Measurements from ENCODE around the gene VCP.

Gene VCP

DNA sequence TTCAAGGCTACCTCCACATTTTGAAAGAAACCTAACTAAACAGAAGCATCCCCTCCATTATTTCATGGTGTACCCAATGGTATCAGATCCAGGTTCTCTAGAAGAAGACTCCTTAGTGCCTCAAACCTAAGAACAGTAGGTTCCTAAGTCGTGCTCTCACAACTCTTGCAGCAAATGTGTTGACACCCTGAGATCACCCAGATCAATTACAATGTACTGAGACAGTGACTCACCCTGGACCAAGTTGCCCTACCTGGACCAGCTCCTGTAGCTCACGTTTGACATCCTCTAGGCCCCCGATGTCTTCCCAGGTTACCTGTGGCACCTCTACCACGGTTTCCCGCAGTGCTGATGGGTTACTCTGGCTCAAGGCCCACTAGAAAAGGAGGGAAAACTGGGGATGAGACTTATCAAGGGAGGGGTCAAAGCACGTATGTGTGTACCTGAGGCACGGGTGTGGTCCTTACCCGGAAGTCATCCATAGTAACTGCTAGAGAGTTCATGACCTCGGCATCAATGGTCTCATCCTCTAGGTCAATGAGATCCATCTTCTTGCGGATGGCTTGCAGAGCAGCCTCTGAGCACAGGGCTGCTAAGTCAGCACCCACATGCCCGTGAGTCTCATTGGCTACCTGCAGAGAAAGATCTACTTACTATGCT is 11.7 kb downstream of the VCP start:
- no peak overlapping the region for H3K9ac ChIP-seq (ENCODE audit: low read depth in 1 of 2, low read length in 2 of 2)
- no peak overlapping the region for H3K27ac ChIP-seq (ENCODE audit: low read depth, low read length)
- no peaks in the 10 kb centered on the region for H3K27me3 ChIP-seq (ENCODE audit: control insufficient read depth in 1 of 2, insufficient read depth in 2 of 2, low read length in 2 of 2)
- no peaks in the 10 kb centered on the region for H3K9me3 ChIP-seq (ENCODE audit: control insufficient read depth in 1 of 2, low read length in 2 of 2)
- no peak overlapping the region for H3K4me3 ChIP-seq (ENCODE audit: low read depth in 1 of 2, low read length in 2 of 2)
- H3K36me3 ChIP-seq (ENCODE audit: control insufficient read depth in 1 of 2, insufficient read depth in 2 of 2, low read length in 2 of 2) = peaks cover 92 to 99% of the 10 kb centered on the region in 2 donors
- no peaks in the 10 kb centered on the region for H3K4me1 ChIP-seq (ENCODE audit: control insufficient read depth in 1 of 2, insufficient read depth in 2 of 2, low read length in 2 of 2)

- H3K27me3 ChIP-seq (ENCODE audit: control insufficient read depth in 1 of 2, insufficient read depth in 2 of 2, low read length in 2 of 2) = no peaks in the 10 kb centered on the region
- H3K9ac ChIP-seq (ENCODE audit: low read depth in 1 of 2, low read length in 2 of 2) = no peak overlapping the region
Observed at GRCh38 chr9:35059438-35059837, 13.0 kb downstream of the VCP start.

DNA sequence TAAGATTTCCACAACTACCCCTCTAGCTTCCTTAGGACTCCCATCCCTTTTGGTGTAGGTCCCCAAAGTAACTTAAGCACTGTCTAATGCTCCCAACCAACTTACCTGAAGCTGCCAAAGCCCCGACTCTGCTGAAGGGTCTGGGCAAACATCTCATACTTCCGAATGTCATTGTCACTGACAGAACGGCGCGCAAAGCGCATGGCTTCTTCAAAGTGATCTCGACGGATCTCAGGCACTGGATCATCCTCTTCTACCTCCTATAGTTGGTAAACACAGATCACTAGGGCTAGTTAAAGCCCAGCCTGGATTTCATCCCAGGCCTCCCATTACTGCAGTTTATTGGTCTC is 15.2 kb downstream of the VCP start:
- no peak overlapping the region for H3K9ac ChIP-seq (ENCODE audit: low read depth in 1 of 2, low read length in 2 of 2)
- no peaks in the 10 kb centered on the region for H3K9me3 ChIP-seq (ENCODE audit: control insufficient read depth in 1 of 2, low read length in 2 of 2)
- H3K27ac ChIP-seq (ENCODE audit: low read depth, low read length) = no peak overlapping the region
- no peaks in the 10 kb centered on the region for H3K4me1 ChIP-seq (ENCODE audit: control insufficient read depth in 1 of 2, insufficient read depth in 2 of 2, low read length in 2 of 2)
- no peak overlapping the region for H3K4me3 ChIP-seq (ENCODE audit: low read depth in 1 of 2, low read length in 2 of 2)
- no peaks in the 10 kb centered on the region for H3K27me3 ChIP-seq (ENCODE audit: control insufficient read depth in 1 of 2, insufficient read depth in 2 of 2, low read length in 2 of 2)
- H3K36me3 ChIP-seq (ENCODE audit: control insufficient read depth in 1 of 2, insufficient read depth in 2 of 2, low read length in 2 of 2) = peaks cover 63 to 83% of the 10 kb centered on the region in 2 donors

More at GRCh38 chr9:35059438-35059837, 13.0 kb downstream of the VCP start:
- Histone ChIP-seq H3K27ac (ENCODE audit: low read depth, low read length) (no peak overlapping the region), H3K36me3 (ENCODE audit: control insufficient read depth in 1 of 2, insufficient read depth in 2 of 2, low read length in 2 of 2) (peaks cover 81 to 100% of the 10 kb centered on the region in 2 donors), H3K4me1 (ENCODE audit: control insufficient read depth in 1 of 2, insufficient read depth in 2 of 2, low read length in 2 of 2) (no peaks in the 10 kb centered on the region), H3K4me3 (ENCODE audit: low read depth in 1 of 2, low read length in 2 of 2) (no peak overlapping the region), H3K9me3 (ENCODE audit: control insufficient read depth in 1 of 2, low read length in 2 of 2) (no peaks in the 10 kb centered on the region)

DNA sequence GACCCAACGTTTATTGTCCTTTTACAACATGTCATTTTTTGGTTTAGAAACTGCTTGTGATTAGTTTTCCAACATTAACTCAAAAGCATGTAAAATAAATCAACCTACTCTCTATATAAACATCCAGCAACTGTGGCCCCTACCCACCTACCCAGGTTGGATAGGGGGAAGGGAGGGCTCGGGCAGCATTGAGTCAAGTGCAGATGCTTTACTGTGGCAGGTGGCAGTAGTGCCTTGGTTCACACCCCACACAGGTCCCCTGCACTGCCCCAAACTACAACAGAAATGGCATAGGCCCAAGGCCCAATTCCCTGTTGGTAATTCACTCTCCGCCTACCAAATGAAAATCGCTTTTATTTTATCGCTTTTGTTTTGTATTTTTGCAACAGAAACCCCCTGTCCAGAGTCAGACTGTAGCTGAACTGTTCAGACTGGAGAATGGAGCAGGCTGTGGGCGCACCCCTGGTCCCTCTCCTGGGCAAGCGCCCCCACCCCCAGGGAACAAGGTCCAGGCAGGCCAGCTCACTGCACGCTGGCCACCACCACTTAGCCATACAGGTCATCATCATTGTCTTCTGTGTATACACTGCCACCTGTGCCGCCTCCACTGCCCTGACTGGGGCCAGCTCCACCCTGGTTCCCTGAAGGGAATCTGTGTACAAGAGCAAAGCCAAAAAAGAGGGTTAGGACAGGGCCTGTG is 15.7 kb downstream of the VCP start:
- no peaks in the 10 kb centered on the region for H3K9me3 ChIP-seq (ENCODE audit: control insufficient read depth in 1 of 2, low read length in 2 of 2)
- no peak overlapping the region for H3K27ac ChIP-seq (ENCODE audit: low read depth, low read length)
- no peaks in the 10 kb centered on the region for H3K27me3 ChIP-seq (ENCODE audit: control insufficient read depth in 1 of 2, insufficient read depth in 2 of 2, low read length in 2 of 2)
- H3K9ac ChIP-seq (ENCODE audit: low read depth in 1 of 2, low read length in 2 of 2) = no peak overlapping the region
- H3K4me1 ChIP-seq (ENCODE audit: control insufficient read depth in 1 of 2, insufficient read depth in 2 of 2, low read length in 2 of 2) = no peaks in the 10 kb centered on the region
- H3K4me3 ChIP-seq (ENCODE audit: low read depth in 1 of 2, low read length in 2 of 2) = no peak overlapping the region
- peaks cover 61 to 81% of the 10 kb centered on the region in 2 donors for H3K36me3 ChIP-seq (ENCODE audit: control insufficient read depth in 1 of 2, insufficient read depth in 2 of 2, low read length in 2 of 2)

GRCh38 chr9:35054871-35055644 is 17.4 kb downstream of the VCP start:
- Histone ChIP-seq H3K27me3 (ENCODE audit: control insufficient read depth in 1 of 2, insufficient read depth in 2 of 2, low read length in 2 of 2) (no peaks in the 10 kb centered on the region), H3K4me1 (ENCODE audit: control insufficient read depth in 1 of 2, insufficient read depth in 2 of 2, low read length in 2 of 2) (no peaks in the 10 kb centered on the region), H3K27ac (ENCODE audit: low read depth, low read length) (no peak overlapping the region), H3K9me3 (ENCODE audit: control insufficient read depth in 1 of 2, low read length in 2 of 2) (no peaks in the 10 kb centered on the region), H3K36me3 (ENCODE audit: control insufficient read depth in 1 of 2, insufficient read depth in 2 of 2, low read length in 2 of 2) (peaks cover 45 to 71% of the 10 kb centered on the region in 2 donors), H3K4me3 (ENCODE audit: low read depth in 1 of 2, low read length in 2 of 2) (no peak overlapping the region), H3K9ac (ENCODE audit: low read depth in 1 of 2, low read length in 2 of 2) (no peak overlapping the region)

DNA sequence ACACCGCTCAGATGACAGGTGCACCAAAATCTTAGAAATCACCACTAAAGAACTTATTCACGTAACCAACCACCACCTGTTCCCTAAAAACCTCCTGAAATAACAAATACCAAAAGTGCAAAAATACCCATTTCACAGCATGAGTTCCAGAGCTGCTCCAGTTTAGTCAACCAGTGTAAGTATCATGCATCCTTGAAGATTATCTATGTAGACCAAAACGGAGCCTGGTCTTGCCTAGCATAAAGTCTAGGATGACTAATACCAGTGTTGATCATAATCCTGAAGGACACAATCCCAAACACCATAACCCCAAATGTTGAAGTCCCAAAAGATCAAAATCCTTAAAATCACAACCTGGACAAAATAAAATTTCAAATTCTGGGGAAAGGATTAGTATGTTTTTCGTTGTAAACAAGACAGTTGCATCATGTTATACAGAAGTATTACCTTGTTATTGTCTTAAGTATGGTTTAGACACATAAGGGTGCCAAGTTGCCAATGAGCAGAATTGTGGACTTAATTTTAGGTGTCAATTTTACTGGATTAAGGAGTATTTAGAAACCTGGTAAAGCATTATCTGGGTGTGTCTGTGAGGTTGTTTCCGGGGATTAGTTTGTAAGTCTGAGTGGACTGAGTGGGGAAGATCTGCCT is 18.1 kb downstream of the VCP start:
- Histone ChIP-seq H3K9ac (ENCODE audit: low read depth in 1 of 2, low read length in 2 of 2) (no peak overlapping the region), H3K4me3 (ENCODE audit: low read depth in 1 of 2, low read length in 2 of 2) (no peak overlapping the region), H3K27ac (ENCODE audit: low read depth, low read length) (no peak overlapping the region), H3K27me3 (ENCODE audit: control insufficient read depth in 1 of 2, insufficient read depth in 2 of 2, low read length in 2 of 2) (no peaks in the 10 kb centered on the region), H3K9me3 (ENCODE audit: control insufficient read depth in 1 of 2, low read length in 2 of 2) (no peaks in the 10 kb centered on the region), H3K36me3 (ENCODE audit: control insufficient read depth in 1 of 2, insufficient read depth in 2 of 2, low read length in 2 of 2) (peaks cover 38 to 70% of the 10 kb centered on the region in 2 donors), H3K4me1 (ENCODE audit: control insufficient read depth in 1 of 2, insufficient read depth in 2 of 2, low read length in 2 of 2) (no peaks in the 10 kb centered on the region)

DNA sequence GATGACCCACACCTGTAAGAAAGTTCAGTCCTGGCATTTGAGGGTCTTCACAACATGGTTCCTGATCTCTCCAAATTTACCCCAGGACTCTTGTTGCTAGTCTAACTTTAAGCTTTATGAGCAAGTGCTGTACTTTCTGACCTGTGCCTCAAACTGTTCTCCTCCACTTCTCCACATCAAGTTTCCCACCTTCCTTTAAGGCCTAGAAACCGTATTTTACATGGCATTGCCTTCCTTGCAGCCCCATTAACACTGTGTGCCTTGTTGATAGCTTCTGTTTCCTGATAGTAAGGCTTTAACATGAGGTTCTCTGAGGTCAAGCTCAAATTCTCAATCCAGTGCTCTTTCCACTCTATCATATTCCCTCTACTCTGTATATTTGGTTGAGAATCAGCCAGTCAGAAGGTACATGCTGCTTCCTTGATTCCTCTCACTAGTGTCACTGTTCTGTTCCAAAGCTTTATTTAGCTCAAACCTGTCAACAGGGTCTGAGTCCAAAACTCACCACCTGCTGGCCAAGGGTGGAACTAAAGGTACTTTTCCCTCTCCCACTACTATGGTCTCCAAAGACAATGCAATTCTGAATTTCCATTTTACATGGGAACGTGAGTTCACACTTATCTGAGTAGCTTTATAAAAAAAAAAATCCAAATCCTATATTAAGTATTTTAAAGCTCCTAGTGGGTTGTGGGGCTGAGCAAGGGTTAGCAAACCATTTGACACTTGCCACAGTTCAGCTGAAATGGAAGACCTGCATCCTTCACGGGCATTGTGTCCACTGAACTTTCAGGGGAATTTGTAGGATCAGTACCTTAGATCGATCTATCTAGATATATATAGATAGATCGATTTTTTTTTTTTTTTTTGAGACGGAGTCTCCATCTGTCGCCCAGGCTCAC is 21.1 kb downstream of the VCP start:
- Histone ChIP-seq H3K27me3 (ENCODE audit: control insufficient read depth in 1 of 2, insufficient read depth in 2 of 2, low read length in 2 of 2) (no peaks in the 10 kb centered on the region), H3K36me3 (ENCODE audit: control insufficient read depth in 1 of 2, insufficient read depth in 2 of 2, low read length in 2 of 2) (peaks cover 11 to 54% of the 10 kb centered on the region in 2 donors), H3K9me3 (ENCODE audit: control insufficient read depth in 1 of 2, low read length in 2 of 2) (no peaks in the 10 kb centered on the region), H3K4me3 (ENCODE audit: low read depth in 1 of 2, low read length in 2 of 2) (no peak overlapping the region), H3K27ac (ENCODE audit: low read depth, low read length) (no peak overlapping the region), H3K4me1 (ENCODE audit: control insufficient read depth in 1 of 2, insufficient read depth in 2 of 2, low read length in 2 of 2) (no peaks in the 10 kb centered on the region), H3K9ac (ENCODE audit: low read depth in 1 of 2, low read length in 2 of 2) (no peak overlapping the region)

DNA sequence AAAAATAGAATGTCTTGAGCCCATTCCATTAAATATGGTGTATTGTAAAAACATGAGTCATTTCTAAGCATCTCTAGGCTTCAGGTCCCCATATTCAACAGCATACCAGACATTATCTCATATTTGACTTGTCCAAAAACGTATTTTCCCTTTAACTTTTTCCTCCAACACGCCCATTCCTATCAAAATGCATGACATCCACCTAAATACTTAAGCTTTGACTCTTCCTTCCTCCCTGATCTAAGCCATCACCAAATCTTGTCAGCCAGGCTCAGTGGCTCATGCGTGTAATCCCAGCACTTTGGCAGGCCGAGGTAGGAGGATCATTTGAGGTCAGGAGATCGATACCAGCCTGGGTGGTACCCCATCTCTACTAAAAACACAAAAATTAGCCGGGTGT is 23.9 kb downstream of the VCP start:
- Histone ChIP-seq H3K36me3 (ENCODE audit: control insufficient read depth in 1 of 2, insufficient read depth in 2 of 2, low read length in 2 of 2) (peaks cover 12 to 54% of the 10 kb centered on the region in 2 donors), H3K9ac (ENCODE audit: low read depth in 1 of 2, low read length in 2 of 2) (no peak overlapping the region), H3K27ac (ENCODE audit: low read depth, low read length) (no peak overlapping the region)

GRCh38 chr9:35044071-35044470 is 28.4 kb downstream of the VCP start:
- Histone ChIP-seq H3K9ac (ENCODE audit: low read depth in 1 of 2, low read length in 2 of 2) (no peak overlapping the region), H3K27ac (ENCODE audit: low read depth, low read length) (no peak overlapping the region), H3K9me3 (ENCODE audit: control insufficient read depth in 1 of 2, low read length in 2 of 2) (no peaks in the 10 kb centered on the region), H3K27me3 (ENCODE audit: control insufficient read depth in 1 of 2, insufficient read depth in 2 of 2, low read length in 2 of 2) (no peaks in the 10 kb centered on the region), H3K4me1 (ENCODE audit: control insufficient read depth in 1 of 2, insufficient read depth in 2 of 2, low read length in 2 of 2) (no peaks in the 10 kb centered on the region), H3K36me3 (ENCODE audit: control insufficient read depth in 1 of 2, insufficient read depth in 2 of 2, low read length in 2 of 2) (peaks cover 19 to 42% of the 10 kb centered on the region in 2 donors), H3K4me3 (ENCODE audit: low read depth in 1 of 2, low read length in 2 of 2) (no peak overlapping the region)

More for the DNA sequence above, 23.9 kb downstream of the VCP start:
- Histone ChIP-seq H3K9me3 (ENCODE audit: control insufficient read depth in 1 of 2, low read length in 2 of 2) (no peaks in the 10 kb centered on the region), H3K4me1 (ENCODE audit: control insufficient read depth in 1 of 2, insufficient read depth in 2 of 2, low read length in 2 of 2) (no peaks in the 10 kb centered on the region), H3K4me3 (ENCODE audit: low read depth in 1 of 2, low read length in 2 of 2) (no peak overlapping the region), H3K27me3 (ENCODE audit: control insufficient read depth in 1 of 2, insufficient read depth in 2 of 2, low read length in 2 of 2) (no peaks in the 10 kb centered on the region)
